WTC11 (cell line): ENCODE data around the gene KCNC4.

Experiments used
- NFE2L1 ChIP-seq: sonication (generic); formaldehyde crosslinking; IDR thresholded peaks from 2 replicates; pipeline ENCODE4 v1.8.1; 2023; ENCODE audit warnings: missing genetic modification reagents
- ZNF232 ChIP-seq: sonication (generic); formaldehyde crosslinking; IDR thresholded peaks from 2 replicates; pipeline ENCODE4 v1.8.0; 2022; ENCODE audit warnings: mild to moderate bottlenecking, missing genetic modification reagents
- TF ChIP-seq, protein P1 (sequence below): sonication (generic); formaldehyde crosslinking; IDR thresholded peaks from 2 replicates; pipeline ENCODE4 v1.8.1; 2023; ENCODE audit warnings: mild to moderate bottlenecking, missing genetic modification reagents, moderate library complexity
- TF ChIP-seq, protein P2 (sequence below): fragments of 200-600 bp; IDR thresholded peaks from 2 replicates; pipeline ENCODE4 v1.8.0; 2022; ENCODE audit warnings: antibody characterized with exemption
- TF ChIP-seq, protein P3 (sequence below): sonication (generic); formaldehyde crosslinking; IDR thresholded peaks from 2 replicates; pipeline ENCODE4 v1.8.1; 2023; ENCODE audit warnings: mild to moderate bottlenecking, moderate library complexity, missing genetic modification reagents

DNA sequence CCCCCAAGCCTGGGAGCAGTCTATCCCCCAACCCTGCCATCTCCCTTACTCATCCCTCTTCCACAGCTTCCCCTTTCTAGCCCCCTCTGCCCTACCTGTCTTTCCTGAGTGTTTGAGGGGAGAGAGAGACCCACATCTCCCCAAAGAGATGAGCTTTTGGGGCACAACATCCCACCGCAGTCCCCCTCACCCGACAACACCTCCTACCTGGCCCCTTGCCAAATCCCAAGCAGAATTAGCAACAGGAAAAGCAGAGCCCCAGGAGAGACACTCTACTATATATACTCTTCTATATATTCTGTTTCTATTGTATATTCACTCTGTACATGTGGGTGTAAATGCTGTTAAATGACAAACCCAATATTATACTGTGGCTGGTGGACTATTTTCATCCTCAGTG is 9.9 kb upstream of the KCNC4 start:
- TF ChIP-seq NFE2L1: no peak
- TF ChIP-seq, protein P1, sequence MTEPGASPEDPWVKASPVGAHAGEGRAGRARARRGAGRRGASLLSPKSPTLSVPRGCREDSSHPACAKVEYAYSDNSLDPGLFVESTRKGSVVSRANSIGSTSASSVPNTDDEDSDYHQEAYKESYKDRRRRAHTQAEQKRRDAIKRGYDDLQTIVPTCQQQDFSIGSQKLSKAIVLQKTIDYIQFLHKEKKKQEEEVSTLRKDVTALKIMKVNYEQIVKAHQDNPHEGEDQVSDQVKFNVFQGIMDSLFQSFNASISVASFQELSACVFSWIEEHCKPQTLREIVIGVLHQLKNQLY: no peak
- TF ChIP-seq, protein P2, sequence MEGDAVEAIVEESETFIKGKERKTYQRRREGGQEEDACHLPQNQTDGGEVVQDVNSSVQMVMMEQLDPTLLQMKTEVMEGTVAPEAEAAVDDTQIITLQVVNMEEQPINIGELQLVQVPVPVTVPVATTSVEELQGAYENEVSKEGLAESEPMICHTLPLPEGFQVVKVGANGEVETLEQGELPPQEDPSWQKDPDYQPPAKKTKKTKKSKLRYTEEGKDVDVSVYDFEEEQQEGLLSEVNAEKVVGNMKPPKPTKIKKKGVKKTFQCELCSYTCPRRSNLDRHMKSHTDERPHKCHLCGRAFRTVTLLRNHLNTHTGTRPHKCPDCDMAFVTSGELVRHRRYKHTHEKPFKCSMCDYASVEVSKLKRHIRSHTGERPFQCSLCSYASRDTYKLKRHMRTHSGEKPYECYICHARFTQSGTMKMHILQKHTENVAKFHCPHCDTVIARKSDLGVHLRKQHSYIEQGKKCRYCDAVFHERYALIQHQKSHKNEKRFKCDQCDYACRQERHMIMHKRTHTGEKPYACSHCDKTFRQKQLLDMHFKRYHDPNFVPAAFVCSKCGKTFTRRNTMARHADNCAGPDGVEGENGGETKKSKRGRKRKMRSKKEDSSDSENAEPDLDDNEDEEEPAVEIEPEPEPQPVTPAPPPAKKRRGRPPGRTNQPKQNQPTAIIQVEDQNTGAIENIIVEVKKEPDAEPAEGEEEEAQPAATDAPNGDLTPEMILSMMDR: no peak
- TF ChIP-seq, protein P3, sequence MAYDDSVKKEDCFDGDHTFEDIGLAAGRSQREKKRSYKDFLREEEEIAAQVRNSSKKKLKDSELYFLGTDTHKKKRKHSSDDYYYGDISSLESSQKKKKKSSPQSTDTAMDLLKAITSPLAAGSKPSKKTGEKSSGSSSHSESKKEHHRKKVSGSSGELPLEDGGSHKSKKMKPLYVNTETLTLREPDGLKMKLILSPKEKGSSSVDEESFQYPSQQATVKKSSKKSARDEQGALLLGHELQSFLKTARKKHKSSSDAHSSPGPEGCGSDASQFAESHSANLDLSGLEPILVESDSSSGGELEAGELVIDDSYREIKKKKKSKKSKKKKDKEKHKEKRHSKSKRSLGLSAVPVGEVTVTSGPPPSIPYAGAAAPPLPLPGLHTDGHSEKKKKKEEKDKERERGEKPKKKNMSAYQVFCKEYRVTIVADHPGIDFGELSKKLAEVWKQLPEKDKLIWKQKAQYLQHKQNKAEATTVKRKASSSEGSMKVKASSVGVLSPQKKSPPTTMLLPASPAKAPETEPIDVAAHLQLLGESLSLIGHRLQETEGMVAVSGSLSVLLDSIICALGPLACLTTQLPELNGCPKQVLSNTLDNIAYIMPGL (CRISPR knock-in tag): no peak
- no peak for TF ChIP-seq ZNF232 (CRISPR knock-in tag)
